HG02970 (cell line): ENCODE measurements around the gene CD300E.

Source experiments
- ATAC-seq: cut with Tn5 transposase; IDR thresholded peaks from one replicate; pipeline ENCODE4 v1.9.1; 2021; ENCODE audit warnings: mild to moderate bottlenecking, moderate library complexity, moderate number of reproducible peaks; ENCODE audit not compliant: unreplicated experiment, low FRiP score

CD300E gene, protein sequence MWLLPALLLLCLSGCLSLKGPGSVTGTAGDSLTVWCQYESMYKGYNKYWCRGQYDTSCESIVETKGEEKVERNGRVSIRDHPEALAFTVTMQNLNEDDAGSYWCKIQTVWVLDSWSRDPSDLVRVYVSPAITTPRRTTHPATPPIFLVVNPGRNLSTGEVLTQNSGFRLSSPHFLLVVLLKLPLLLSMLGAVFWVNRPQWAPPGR

GRCh38 chr17:74623693-74624093 is at the start of gene CD300E:
Gene CD300E, minus strand, starts transcription at chr17:74623738. Its CDS starts 117 bp downstream, at chr17:74623621.
- ATAC-seq = no peak

DNA sequence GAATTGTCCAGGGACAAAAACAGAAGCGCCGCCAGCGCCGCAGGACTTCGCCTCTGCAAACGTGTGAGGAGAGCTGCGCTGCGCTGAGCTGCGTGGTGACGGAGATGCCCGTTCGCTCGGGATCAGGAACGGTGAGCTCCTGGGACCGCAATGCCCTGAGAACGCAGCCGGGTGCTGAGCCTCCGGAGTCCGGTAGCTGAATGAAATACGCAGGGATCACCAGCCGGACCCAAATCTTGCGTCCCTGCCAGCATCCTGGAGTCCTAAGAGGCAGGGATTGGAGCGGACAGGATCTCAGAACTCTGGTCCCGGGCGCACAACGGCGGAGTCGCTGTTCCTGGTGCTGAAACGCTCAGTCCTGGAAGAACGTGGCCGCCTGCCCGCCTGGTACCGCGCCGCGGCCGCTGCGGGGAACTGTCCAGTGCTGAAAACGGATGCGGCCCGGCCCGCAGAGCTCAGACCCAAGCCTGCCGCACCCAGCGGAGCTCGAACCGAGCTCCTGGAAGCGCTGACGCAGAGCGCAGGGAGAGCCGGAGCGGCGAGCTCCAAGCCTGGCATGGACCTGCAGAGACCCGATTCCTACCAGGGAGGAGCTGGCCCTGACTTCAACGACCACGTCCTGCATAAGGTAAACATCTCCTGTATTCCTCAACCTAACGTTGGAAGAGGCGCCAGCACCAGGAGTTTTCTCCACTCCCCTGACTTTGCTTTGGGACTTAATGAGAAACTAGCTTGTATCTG is 47.7 kb upstream of the CD300E start:
- no peak for ATAC-seq

DNA sequence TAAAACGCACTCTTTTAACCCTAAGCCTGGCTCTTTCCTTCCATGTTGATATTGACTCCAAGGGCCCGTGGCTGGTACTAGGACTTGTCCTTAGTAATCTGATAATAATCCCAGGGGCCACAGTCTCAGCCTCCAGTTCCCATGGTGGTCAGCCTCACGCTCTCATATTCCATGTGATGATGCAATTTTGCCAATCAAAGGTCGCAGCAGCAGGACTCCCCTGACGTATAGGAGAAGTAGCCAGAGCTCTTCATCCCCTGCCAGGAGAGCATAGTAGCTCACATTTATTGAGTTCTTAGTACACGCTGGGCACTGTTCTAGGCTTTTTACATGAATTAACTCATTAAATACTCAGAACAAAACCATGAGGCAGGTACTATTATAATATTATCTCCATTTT is 46.8 kb upstream of the CD300E start:
- ATAC-seq = no peak

DNA sequence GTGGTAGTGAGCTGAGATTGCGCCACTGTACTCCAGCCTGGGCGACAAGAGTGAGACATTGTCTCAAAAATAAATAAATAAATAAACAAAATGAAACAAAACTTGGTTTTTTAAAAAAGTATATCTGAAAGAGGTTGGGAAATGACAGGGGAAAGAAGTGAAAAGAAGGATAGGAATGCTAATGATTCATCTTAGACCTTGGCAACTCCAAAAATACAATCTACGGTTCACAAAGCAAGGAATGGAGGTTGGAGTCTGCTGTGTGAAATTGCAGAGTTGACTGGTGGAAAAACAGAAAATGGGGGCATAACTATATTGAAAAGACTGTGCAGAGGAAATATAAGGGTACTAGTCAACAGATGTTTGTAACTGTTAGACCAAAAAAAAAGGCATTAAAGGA is 40.0 kb upstream of the CD300E start:
- no peak for ATAC-seq

DNA sequence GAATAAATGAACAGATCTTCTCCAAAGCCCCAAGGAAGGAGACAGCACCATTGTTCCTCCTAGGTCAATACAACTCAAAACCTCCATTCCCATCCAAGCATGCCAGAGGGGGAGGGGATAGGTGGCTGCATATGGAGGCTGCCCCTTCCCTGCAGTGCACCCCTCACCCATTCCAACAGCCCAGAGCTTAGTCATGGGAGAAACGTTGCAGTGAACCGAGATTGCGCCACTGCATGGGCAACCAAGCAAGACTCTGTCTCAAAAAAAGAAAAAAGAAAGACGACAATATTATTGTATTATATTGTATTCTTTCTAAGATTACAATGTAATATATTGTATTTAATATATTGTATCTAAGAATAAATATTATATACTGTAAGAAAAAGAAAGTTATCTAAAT is 36.4 kb upstream of the CD300E start:
- ATAC-seq = no peak

GRCh38 chr17:74658620-74659019 is 35.1 kb upstream of the CD300E start:
- ATAC-seq = no peak

DNA sequence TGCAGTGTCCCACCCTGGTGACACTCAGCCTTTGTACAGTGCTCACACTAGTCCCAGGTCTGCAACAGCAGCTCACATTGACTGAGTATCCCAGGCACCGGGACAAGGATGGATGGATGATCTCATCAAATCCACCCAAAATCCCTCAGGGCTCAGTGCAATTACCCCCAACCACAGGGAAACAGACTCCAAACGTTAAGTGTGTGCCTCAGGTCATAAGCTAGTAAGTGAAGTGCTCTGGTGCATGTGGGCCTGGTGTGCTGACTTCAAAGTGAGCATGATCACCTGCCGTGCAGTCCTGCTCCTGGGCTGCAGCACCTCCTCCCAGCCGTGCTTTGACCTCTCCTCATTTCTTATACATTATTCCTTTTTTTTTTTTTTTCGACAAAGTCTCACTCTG is 31.2 kb upstream of the CD300E start:
- no peak for ATAC-seq

DNA sequence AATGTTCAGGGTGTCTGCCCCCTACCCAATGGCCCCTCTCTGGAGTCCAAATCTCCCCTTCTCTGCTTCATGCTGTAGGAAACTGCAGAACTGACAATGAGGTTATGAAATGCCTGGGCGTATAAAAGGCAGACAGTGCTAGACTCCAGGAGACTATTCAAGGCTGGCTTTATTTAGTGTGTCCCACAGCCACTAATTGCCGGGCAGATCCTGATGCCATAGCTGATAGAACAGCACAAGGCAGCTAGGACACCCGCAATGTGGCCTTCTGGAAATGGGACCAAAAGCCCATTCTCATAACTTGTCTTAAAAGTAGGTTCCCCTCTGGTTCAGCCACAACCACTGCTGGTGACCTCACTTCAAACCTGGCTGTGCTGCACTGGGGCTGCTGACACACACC is 28.5 kb upstream of the CD300E start:
- ATAC-seq = no peak

DNA sequence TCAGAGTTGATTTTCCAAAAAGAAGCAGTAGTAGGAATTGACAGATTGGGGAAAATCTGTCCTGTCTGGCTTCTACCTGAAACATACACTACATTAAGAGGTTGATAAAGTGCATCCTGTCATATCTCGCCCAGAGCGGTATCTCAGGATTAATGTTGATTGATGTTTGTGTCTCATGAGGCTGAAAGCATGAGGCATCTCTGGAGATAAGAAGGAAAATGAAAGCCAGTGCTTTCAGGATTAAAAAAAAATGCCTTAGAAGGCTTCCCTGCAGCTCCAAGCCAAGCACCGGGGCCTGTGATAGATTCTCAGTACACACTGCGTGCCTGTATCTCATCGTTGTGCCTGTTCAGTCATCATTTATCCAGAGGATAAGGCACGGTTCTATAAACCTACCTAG is 26.4 kb upstream of the CD300E start:
- ATAC-seq = no peak

DNA sequence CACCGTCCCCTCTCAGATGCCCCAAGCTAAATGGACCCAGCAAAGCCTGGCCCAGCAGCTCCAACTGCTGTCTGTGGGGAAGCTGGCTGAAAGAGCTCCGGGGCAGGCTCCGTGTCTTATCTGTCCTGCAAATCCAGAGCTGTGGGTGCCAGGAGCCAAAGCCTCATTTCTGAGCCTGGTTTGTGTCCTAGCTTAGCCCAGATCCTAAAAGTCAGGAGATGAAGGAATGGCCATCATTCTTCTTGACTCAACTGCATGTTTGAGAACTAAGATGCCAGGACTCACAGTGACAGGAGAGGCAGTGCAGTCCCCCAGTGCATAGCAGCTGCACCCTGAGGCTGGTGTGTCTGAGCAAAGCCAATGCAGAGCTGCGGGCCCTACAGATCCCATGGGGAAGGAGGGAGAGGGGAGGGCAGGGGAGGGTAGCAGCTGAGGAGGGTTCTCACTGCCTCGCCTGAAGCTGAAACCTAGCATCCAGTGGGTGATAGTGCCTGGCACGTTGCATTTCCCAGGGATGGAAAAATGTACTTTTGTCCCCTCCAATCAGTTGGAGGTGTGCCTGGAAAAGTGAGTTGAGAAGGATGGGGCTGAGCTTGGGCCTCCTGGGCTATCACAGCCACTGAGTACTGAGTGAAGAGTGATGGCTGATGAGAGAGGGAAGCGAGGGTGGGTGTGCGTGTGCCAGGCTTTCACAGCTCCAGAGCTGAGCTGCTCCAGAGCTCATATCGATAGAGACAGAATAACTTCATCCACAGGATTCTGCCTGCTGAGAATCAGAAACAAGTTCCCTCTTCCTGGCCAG is 24.5 kb upstream of the CD300E start:
- no peak for ATAC-seq

- no peak for ATAC-seq
Observed at GRCh38 chr17:74646231-74646630, 22.7 kb upstream of the CD300E start.

GRCh38 chr17:74645010-74645409 is 21.5 kb upstream of the CD300E start:
- ATAC-seq = no peak

DNA sequence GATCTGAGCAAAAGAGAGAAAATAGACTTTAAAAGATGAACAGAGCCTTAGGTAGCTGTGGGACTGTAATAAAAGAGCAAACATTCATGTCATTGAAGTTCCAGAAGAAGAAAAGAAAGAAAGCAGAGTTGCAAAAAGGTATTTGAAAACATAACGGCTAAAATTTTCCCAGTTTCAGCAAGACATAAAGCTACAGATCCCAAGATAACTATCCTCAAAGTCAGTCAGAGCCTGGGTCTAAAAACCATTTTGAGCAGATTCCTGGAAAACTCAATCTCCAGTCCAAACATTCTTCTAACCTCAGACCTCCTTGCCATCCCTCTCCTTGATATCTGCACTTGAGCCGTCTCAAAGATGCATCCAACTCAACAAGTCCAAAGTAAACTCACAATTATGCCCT is 20.9 kb upstream of the CD300E start:
- ATAC-seq = no peak

DNA sequence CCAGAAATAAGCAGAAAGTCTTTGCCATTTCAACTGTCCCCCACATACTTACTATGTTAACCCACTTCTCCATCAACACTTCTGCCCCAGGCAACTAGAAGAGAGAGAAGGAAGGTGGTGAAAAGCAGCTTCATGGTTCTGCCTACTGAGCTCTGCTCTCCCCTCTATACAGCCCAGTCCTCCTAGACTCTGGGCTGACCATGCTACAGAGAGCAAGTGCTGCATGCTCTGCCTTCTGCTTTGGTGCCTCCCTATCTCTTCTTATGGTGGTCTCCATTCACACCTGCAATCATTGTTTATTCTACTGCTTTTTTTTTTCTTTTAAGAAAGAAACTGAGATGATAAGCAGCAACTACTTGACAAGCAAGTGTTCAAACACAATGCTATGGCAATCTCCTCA is 20.3 kb upstream of the CD300E start:
- no peak for ATAC-seq

DNA sequence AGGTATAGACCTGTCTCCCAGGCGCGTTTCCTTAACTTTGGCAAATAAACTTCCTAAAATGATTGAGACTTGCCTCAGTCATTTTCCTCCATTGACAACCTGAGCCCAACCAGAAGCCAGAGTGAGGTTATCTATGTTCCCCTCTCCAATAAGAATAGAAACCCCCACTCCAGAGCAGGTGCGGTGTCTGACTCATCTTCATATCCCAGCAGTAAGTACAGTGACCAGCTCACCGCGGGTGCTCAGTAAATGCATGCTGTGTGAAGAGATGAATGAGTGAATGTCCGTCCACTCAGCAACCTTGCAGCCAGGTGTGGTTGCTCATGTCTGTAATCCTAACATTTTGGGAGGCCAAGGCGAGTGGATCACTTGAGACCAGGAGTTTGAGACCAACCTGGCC is 19.5 kb upstream of the CD300E start:
- no peak for ATAC-seq

DNA sequence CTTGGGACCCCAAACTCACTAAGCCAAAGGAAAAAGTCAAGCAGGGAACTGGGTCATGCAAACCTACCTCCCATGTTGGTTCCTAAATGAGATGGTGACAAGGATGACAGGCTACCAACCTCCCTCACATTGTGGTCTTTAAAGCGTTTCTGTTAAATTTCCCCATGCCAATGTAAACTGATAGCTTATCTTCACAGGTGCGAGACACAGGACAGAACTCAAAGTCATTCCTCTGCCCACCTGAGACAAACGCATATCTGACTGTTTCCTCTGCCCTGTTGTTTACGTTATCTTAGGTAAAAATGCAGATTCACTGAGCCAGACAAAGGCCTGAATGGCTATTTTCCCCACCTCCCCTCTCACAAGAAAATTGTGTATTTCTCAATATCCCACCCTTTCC is 19.0 kb upstream of the CD300E start:
- ATAC-seq = no peak

DNA sequence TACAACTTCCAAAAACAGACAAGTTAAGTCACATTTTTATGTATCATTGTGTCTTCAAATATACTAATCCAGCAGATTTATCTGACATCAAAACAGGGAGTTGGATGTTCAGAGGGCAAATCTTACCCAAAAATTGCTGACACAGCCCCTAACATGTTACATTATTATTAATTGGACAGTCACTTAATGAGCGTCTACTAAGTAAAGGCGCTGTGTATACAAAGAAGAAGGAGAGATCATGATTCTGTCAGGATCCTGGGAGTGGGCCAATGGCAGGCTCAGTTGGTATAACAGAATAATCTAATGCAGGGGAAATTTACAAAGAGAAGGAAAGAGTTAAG is 18.4 kb upstream of the CD300E start:
- no peak for ATAC-seq

DNA sequence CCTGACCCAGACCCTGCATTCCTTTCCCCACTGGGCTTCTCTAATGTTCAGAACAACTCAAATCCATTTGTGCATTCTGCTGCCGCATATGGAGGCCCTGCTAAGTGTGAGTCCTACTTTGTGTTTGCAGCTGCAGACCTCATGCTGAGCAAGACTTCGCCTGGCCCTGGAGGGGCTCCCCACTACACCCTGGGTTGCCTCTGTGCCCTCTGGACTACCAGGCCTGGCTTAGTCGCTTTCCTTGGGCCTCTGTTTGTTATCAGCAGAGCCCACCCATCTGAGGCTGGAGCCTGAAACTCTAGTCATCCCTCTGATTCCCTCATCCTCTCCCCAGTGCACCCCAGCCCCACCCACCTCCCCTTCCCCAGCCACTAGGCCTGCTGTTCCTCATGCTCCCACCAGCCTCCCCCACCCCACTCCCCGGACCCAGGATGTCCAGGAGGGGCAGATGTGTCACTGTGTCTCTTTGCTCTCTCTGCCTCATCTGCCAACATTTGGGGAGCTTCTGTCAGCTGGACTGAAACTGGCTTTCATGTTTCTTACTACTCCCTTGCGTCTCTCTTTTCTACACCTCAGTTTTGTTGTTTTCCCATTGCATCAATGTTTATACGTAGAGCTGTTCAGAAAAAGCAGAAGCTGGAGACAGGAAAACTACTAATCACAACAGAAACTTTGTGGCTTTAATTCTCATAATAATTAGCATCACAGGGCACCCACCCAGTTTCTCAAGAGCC is 17.9 kb upstream of the CD300E start:
- ATAC-seq = no peak

DNA sequence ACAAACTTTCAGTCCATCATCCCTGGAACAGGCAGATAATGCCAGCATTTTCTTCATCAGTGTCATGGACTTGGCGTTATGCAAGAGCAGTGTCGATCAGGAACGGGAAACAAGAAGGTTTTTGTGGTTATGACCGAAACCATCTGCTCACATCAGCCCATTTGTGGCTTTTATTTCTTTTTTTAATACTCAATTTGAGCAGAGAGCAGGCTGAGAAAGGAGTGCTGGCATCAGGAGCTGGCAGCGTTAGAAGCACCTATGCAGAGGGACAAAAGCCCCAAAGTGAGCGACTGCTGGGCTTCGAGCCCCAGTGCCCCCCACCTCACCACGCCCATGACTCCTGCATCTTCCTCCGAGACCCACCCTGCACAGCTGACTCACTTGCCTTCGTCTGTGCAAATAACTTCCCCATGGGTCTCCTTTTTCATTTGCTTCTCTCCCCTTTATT is 16.2 kb upstream of the CD300E start:
- ATAC-seq = no peak

DNA sequence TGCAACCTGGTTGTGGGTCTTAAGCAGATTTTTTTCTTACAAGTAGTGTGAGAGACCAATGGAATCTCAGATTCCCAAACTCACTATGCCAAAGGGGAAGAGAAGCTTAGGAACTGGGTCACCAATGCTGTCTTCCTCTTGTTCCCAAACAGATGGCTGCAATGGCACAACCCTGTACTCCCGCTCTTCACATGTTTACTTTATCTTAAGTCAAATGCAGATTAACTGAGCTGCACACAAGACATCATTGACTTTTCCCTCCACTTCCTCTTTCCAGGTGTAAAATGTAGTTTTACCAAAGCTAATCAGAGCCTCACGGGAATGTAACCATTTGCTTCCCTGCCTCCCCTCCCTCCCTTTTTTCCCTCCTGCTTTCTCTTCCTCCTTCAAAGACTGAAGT is 14.4 kb upstream of the CD300E start:
- ATAC-seq = no peak

DNA sequence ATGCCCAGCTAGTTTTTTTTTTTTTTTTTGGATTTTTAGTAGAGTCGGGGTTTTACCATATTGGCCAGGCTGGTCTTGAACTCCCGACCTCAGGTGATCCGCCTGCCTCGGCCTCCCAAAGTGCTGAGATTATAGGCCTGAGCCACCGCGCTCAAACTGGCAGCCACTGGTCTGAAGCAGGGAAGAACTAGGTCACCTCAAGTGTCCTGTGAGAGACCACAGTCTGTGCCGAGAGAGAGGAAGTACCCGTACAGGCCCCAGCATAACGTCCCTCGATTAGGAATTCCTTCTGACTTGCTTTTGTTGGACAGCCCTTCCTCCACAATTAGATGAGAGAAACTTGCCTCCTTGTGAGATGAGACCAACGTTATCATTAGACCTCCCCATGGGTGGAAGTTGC is 13.7 kb upstream of the CD300E start:
- ATAC-seq = no peak
